ENCODE results near the gene EIF2B1.

DNA sequence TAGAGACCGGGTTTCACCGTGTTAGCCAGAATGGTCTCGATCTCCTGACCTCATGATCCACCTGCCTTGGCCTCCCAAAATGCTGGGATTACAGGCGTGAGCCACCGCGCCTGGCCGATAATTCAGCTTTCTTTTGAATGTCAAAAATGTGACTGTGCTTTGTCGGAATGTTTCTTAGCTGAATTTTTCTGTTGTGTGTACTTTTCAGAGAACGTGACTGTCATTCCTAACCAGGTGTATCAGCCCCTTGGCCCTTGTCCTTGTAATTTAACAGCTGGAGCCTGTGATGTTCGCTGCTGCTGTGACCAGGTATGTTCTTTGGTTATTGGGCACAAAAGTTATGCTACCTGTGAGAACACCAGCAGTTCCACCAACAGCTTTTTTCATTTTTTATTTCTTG lies 45.5 kb upstream of the EIF2B1 start:
- TF ChIP-seq EP300 (IDR thresholded peaks at IDR 0.05; ENCODE audit: low read depth) (no peak), POLR2A (IDR thresholded peaks at IDR 0.05) (no peak), POLR2AphosphoS5 (IDR thresholded peaks at IDR 0.05) (no peak)
- TF ChIP-seq, protein P1, sequence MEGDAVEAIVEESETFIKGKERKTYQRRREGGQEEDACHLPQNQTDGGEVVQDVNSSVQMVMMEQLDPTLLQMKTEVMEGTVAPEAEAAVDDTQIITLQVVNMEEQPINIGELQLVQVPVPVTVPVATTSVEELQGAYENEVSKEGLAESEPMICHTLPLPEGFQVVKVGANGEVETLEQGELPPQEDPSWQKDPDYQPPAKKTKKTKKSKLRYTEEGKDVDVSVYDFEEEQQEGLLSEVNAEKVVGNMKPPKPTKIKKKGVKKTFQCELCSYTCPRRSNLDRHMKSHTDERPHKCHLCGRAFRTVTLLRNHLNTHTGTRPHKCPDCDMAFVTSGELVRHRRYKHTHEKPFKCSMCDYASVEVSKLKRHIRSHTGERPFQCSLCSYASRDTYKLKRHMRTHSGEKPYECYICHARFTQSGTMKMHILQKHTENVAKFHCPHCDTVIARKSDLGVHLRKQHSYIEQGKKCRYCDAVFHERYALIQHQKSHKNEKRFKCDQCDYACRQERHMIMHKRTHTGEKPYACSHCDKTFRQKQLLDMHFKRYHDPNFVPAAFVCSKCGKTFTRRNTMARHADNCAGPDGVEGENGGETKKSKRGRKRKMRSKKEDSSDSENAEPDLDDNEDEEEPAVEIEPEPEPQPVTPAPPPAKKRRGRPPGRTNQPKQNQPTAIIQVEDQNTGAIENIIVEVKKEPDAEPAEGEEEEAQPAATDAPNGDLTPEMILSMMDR (IDR thresholded peaks at IDR 0.05) = no peak

Measured in transverse colon (tissue), 4 donors.